G401 (cell line): ENCODE measurements around the gene UBL3. TPM values are rescaled to one million over a fixed set of nuclear protein-coding genes. Genes with fewer than 3 reads are reported as not detected.

Source experiments
- DNase-seq: peaks from one replicate; pipeline ENCODE4 v3.0.0-alpha.2; 2015; ENCODE audit warnings: low spot score
- in situ Hi-C: cut with HindIII; loops from 2 replicates; pipeline ENCODE4 v1.10.0; 2016; ENCODE audit warnings: low sequenced_read_pairs, mixed read lengths
- total RNA-seq: library from RNA; depleted of rRNA; stranded (reverse); fragments of >200 nt; shearing (Covaris generic); gene quantifications from 2 replicates; pipeline ENCODE4 v1.2.3, GENCODE V29; 2014

Gene UBL3
- total RNA-seq, 1 experiment from 2014 or later = 10.5 TPM

DNA sequence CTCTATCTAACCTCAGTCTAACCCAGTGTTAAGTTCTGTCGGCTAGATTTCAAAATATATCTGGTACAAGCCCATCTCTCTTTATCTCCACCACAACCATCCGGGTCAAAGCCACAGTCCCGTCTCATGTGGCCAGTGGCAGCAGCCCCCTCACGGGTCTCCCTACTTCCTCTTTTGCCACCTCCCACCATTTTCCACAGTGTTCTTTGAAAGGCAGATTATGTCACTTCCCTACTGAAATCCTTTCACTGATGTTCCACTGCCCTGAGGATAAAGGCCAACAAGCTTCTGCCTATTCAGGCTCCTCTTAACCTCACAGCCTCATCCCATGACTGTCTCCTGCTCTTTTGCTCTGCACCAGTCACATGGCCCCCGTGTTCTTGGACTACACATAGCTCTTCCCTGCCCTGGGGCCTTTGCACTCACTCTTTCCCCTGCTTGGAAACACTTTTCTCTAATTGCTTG, 117.2 kb downstream of the UBL3 start:
- no peak for DNase-seq
- in situ Hi-C loops = no loop called here

DNA sequence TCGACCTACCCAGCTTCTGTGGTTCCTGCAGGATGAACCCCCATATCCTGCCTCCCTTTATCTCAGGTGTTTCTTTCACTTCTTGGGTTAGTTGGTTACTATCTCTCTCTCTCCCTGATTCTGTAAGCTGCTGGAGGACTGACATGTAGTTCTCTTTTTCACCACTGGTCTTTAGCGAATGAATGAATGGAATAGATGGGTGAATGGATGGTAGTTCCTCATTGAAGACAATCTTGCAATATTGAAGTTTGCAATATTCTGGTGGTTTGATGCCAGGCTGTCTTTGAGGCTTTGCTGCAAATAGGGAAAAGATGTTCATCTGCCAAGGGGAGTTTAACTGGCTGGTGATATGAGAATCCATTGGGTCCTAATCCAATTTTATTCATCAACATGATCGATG, 120.2 kb downstream of the UBL3 start:
- in situ Hi-C loops = no loop called here
- DNase-seq = no peak

GRCh38 chr13:29722415-29722814, 128.0 kb downstream of the UBL3 start:
- DNase-seq = no peak
- in situ Hi-C loops = no loop called here

- DNase-seq = no peak
- in situ Hi-C loops = no loop called here
Observed at GRCh38 chr13:29721766-29722165, 128.7 kb downstream of the UBL3 start.

DNA sequence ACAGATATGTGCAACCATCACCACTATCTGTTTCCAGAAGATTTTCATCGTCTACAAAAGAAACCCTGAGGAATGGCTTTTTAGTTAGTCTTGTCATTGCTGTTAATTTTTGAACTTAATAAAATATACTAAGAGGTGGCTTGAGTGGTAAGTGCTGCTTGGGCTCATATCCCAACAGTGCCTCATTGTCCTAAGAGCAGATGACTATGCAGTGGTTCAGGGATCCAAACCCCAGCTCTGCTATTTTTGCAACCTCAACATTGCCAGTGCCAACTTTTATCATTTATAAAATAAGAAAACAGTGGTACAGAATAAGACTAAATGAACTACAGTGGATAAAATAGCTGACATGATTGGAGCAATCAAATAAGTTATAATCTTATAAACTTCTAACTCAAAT, 131.7 kb downstream of the UBL3 start:
- in situ Hi-C loops = no loop called here
- DNase-seq = no peak

DNA sequence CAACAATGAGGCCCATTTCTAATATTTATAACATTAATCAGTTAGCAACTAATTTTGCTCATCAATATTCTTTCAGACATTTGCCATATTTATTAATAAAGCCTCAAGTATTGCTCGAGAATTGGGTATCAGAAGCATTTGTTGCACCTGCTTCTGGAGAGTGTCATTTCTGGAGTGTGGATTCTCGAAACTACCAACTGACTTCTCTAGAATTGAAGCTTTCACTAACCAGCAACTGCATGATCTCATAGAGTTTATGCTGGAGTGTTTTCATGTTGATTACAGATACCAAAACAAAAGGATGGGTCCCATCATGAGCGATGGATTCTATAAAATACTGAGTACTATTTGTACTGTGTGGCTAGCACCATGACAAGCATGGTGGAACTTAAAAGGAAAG, 133.9 kb downstream of the UBL3 start:
- no peak for DNase-seq
- in situ Hi-C loops = no loop called here
